GM23248 (cell line): Measurements from ENCODE around the gene PRKAR1B. TPM values are rescaled to one million over a fixed set of nuclear protein-coding genes. Genes with fewer than 3 reads are reported as not detected.

ENCODE experiments used
- DNase-seq: peaks from one replicate; pipeline ENCODE4 v3.0.0-alpha.2; 2015
- H2AFZ ChIP-seq: fragments of 200-600 bp; sonication (generic); 2 replicates; pipeline ENCODE4 v1.6.1; 2016; ENCODE audit warnings: antibody characterized with exemption
- H3F3A ChIP-seq: fragments of 200-600 bp; sonication (generic); 2 replicates; pipeline ENCODE4 v1.6.1; 2016; ENCODE audit warnings: mild to moderate bottlenecking, antibody characterized with exemption, mixed run types; ENCODE audit not compliant: insufficient read depth
- H3K27ac ChIP-seq: fragments of 200-600 bp; sonication (generic); 2 replicates; pipeline ENCODE4 v1.5.1; 2016; ENCODE audit warnings: mild to moderate bottlenecking
- H3K27me3 ChIP-seq: fragments of 200-600 bp; sonication (generic); replicated peaks from 2 replicates; pipeline ENCODE4 v1.6.1; 2016; ENCODE audit warnings: mild to moderate bottlenecking; ENCODE audit not compliant: insufficient read depth
- H3K36me3 ChIP-seq: fragments of 200-600 bp; sonication (generic); 2 replicates; pipeline ENCODE4 v1.6.1; 2016; ENCODE audit warnings: low read depth, mild to moderate bottlenecking
- H3K4me1 ChIP-seq: fragments of 200-600 bp; sonication (generic); 2 replicates; pipeline ENCODE4 v1.6.1; 2016; ENCODE audit warnings: mild to moderate bottlenecking; ENCODE audit not compliant: insufficient read depth
- H3K4me2 ChIP-seq: fragments of 200-600 bp; sonication (generic); one replicate; pipeline ENCODE4 v1.6.1; 2016; ENCODE audit warnings: mild to moderate bottlenecking; ENCODE audit not compliant: unreplicated experiment
- H3K4me3 ChIP-seq: fragments of 200-600 bp; sonication (generic); 2 replicates; pipeline ENCODE4 v1.5.1; 2016; ENCODE audit warnings: mild to moderate bottlenecking
- H3K79me2 ChIP-seq: fragments of 200-600 bp; sonication (generic); 2 replicates; pipeline ENCODE4 v1.6.1; 2016; ENCODE audit warnings: mild to moderate bottlenecking; ENCODE audit not compliant: insufficient read depth
- H3K9ac ChIP-seq: fragments of 200-600 bp; sonication (generic); 2 replicates; pipeline ENCODE4 v1.6.1; 2016; ENCODE audit warnings: mild to moderate bottlenecking
- H3K9me2 ChIP-seq: fragments of 200-600 bp; sonication (generic); 2 replicates; pipeline ENCODE4 v1.6.1; 2016; ENCODE audit warnings: mixed run types, mild to moderate bottlenecking, moderate library complexity; ENCODE audit not compliant: insufficient read depth
- H3K9me3 ChIP-seq: fragments of 200-600 bp; sonication (generic); one replicate; pipeline ENCODE4 v1.6.1; 2017; ENCODE audit warnings: low read depth
- H4K20me1 ChIP-seq: fragments of 200-600 bp; sonication (generic); 2 replicates; pipeline ENCODE4 v1.6.0; 2016; ENCODE audit not compliant: insufficient read depth
- EZH2 ChIP-seq: fragments of 200-600 bp; sonication (generic); IDR thresholded peaks from 2 replicates; pipeline ENCODE4 v1.6.1; 2018; ENCODE audit warnings: antibody characterized with exemption, mild to moderate bottlenecking; ENCODE audit not compliant: insufficient read depth, poor library complexity, severe bottlenecking
- EZH2phosphoT487 ChIP-seq: fragments of 200-600 bp; sonication (generic); IDR thresholded peaks from 2 replicates; pipeline ENCODE4 v1.6.1; 2018; ENCODE audit warnings: antibody characterized with exemption, moderate library complexity, mild to moderate bottlenecking, low read depth; ENCODE audit not compliant: insufficient read depth
- WGBS, 2 experiments: methylation state at CpG; one replicate each; pipeline ENCODE4 v1.1.6; 2015 to 2017; ENCODE audit warnings: low lambda C conversion rate in 2 of 2, low coverage in 1 of 2; ENCODE audit errors: missing lambda C conversion rate in 2 of 2; 5-methylcytosine and 5-hydroxymethylcytosine counted together
- in situ Hi-C: fragments of 300-500 bp; cut with MboI; formaldehyde crosslinking; loops from 2 replicates; pipeline ENCODE4 v1.15.0; 2020
- polyA plus RNA-seq: library from polyadenylated mRNA; unstranded; fragments of >200 nt; fragmentation: Nextera tagmentation; extraction: Ambion mirVana; gene quantifications from 2 replicates; pipeline ENCODE4 v1.2.1, GENCODE V29; 2016
- total RNA-seq: library from RNA; depleted of rRNA; stranded (reverse); fragments of >200 nt; shearing (Covaris generic); gene quantifications from 2 replicates; pipeline ENCODE4 v1.2.3, GENCODE V29; 2014

The PRKAR1B gene
- total and polyA plus RNA-seq, 2 experiments from 2014 or later, result 10.2 to 12.9 TPM

DNA sequence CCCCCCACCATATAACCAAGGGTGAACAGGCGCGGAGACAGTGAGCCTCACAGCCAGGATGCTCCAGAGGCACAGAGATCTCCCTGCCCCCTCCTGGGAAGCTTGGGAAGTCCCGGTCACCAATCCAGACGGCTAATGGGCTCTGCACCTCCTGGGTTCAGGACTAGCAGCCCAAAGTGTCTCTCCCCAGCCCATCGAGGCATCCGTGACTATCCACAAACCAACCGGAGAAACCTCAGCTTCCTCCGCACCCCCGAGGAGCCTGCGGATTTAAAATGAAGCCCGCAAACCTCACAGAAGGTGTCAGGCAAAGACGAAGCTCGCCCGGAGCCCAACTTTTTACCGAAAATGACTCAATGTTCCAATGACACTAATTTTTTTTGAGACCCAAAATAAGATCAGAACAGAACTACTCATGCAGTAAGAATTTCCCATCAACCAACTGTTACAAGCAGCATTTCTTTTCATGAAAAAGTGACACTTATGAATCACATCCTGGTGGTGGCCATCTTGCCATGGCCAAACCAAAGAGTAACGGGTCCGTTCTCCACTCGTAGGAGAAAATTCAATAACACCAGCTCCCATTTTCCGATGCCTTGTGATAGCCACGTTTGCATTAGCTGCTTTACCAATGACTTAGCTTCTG is 213.4 kb downstream of the PRKAR1B start:
- Histone ChIP-seq H3K4me1 (0 out of 2 replicates have a peak, but pooled peaks cover 7% of the 10 kb centered on the region), H3K4me2 (no peak overlapping the region), H3K9me2 (no peaks in the 10 kb centered on the region), H3F3A (no peaks in the 10 kb centered on the region), H3K27me3 (no peaks in the 10 kb centered on the region), H2AFZ (no peak overlapping the region), H3K9me3 (no peaks in the 10 kb centered on the region), H3K4me3 (no peak overlapping the region), H3K36me3 (no peaks in the 10 kb centered on the region), H4K20me1 (no peaks in the 10 kb centered on the region), H3K9ac (no peak overlapping the region), H3K27ac (no peak overlapping the region), H3K79me2 (no peaks in the 10 kb centered on the region)
- in situ Hi-C loops, result no loop called here
- DNase-seq, result peak; percentile 38
- 81 to 83% methylated on average over 20 of the region's 20 CpGs for WGBS, 2 experiments
- no peak for TF ChIP-seq EZH2phosphoT487
- no peak for TF ChIP-seq EZH2

DNA sequence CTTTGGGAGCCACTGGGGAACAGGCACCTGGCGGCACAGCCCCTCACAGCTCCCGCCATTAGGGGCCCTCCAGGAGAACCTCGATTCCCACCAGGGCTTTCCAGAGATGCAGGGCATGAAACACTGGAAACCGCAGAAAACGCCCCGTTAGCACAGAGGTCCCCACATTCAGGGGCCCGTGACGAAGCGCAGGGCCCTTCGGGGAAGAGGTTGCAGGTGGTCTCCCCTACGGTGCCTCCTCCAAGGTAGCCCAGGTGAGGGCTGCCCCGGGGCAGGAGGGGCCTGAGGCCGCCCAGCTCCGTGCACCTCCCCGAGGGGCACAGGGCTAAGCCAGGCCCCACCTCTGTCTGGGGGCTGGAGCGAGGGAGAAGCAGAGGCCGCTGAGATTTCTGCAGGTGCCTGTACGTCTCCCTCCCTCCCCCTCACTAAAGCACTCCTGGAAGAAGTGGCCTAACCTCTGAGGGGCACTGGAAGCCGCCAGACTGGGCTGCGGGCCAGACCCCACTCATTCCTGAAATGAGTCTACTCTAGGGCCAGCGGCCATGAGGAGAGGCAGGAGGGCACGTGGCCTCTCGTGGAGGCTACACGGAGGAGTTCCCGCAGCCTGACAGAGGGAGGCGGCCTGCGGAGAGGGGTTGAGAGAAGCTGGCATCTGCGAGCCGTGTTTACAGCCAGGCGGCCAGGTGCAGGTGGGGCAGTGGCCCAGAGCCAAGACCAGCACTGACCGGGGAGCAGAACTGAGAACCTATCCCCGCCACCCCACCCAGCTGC is 214.4 kb downstream of the PRKAR1B start:
- TF ChIP-seq EZH2phosphoT487 (no peak), EZH2 (no peak)
- Histone ChIP-seq H3K27me3 (no peaks in the 10 kb centered on the region), H3K36me3 (no peaks in the 10 kb centered on the region), H3K4me3 (no peak overlapping the region), H3K9me3 (no peaks in the 10 kb centered on the region), H3K4me2 (no peak overlapping the region), H3K4me1 (0 out of 2 replicates have a peak, but pooled peaks cover 7% of the 10 kb centered on the region), H3F3A (no peaks in the 10 kb centered on the region), H3K9ac (no peak overlapping the region), H4K20me1 (no peaks in the 10 kb centered on the region), H3K9me2 (no peaks in the 10 kb centered on the region), H3K27ac (no peak overlapping the region), H3K79me2 (no peaks in the 10 kb centered on the region), H2AFZ (no peak overlapping the region)
- 91 to 94% methylated on average over 24 to 32 of the region's 32 CpGs for WGBS, 2 experiments
- no peak for DNase-seq
- in situ Hi-C loops, result no loop called here

DNA sequence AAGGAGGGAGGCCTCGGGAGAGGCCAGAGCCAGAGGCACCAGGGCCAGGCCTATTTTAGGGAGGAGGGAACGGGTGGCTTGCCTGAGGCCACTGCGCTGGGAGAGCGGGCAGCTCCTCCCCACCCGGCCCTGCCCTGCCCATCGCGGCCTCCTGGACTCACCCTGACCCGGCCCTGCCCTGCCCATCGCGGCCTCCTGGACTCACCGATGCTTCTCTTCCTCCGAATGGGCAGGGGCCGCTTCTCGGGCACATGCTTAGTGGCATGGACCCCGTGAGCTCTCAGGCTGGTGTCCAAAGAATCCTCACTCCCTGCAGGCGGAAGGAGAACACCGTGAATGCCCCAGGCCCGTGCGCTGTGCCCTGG is 215.0 kb downstream of the PRKAR1B start:
- Histone ChIP-seq H4K20me1 (no peaks in the 10 kb centered on the region), H3K79me2 (no peaks in the 10 kb centered on the region)

GRCh38 chr7:511476-512145 is 215.5 kb downstream of the PRKAR1B start:
- Histone ChIP-seq H3K36me3 (no peaks in the 10 kb centered on the region), H3K9me2 (no peaks in the 10 kb centered on the region), H3K4me3 (no peak overlapping the region), H3K4me2 (no peak overlapping the region), H3K27ac (no peak overlapping the region), H3K4me1 (0 out of 2 replicates have a peak, but pooled peaks cover 7% of the 10 kb centered on the region), H3K9ac (no peak overlapping the region), H3K9me3 (no peaks in the 10 kb centered on the region), H4K20me1 (no peaks in the 10 kb centered on the region), H3K27me3 (no peaks in the 10 kb centered on the region), H3F3A (no peaks in the 10 kb centered on the region), H3K79me2 (no peaks in the 10 kb centered on the region), H2AFZ (no peak overlapping the region)
- no peak for DNase-seq
- WGBS, 2 experiments, result 90 to 92% methylated on average over 22 to 25 of the region's 25 CpGs
- in situ Hi-C loops, result no loop called here
- TF ChIP-seq EZH2phosphoT487 (no peak), EZH2 (no peak)

More for the DNA sequence above, 215.0 kb downstream of the PRKAR1B start:
- H3K27me3 ChIP-seq, result no peaks in the 10 kb centered on the region
- H3K9me2 ChIP-seq, result no peaks in the 10 kb centered on the region
- no peaks in the 10 kb centered on the region for H3K9me3 ChIP-seq
- no peak overlapping the region for H3K27ac ChIP-seq
- DNase-seq, result no peak
- WGBS, 2 experiments, result 88 to 95% methylated on average over 11 to 19 of the region's 19 CpGs
- no peaks in the 10 kb centered on the region for H3F3A ChIP-seq
- H3K4me3 ChIP-seq, result no peak overlapping the region
- no peak overlapping the region for H3K4me2 ChIP-seq
- no peaks in the 10 kb centered on the region for H3K36me3 ChIP-seq
- H3K9ac ChIP-seq, result no peak overlapping the region
- 0 out of 2 replicates have a peak, but pooled peaks cover 7% of the 10 kb centered on the region for H3K4me1 ChIP-seq
- in situ Hi-C loops, result no loop called here
- no peak overlapping the region for H2AFZ ChIP-seq
- TF ChIP-seq EZH2phosphoT487 (no peak), EZH2 (no peak)
